Measurements from ENCODE around the gene PBLD.
A peak's percentile ranks its signal among the peaks of the same experiment; 100 is the strongest.

The PBLD gene

DNA sequence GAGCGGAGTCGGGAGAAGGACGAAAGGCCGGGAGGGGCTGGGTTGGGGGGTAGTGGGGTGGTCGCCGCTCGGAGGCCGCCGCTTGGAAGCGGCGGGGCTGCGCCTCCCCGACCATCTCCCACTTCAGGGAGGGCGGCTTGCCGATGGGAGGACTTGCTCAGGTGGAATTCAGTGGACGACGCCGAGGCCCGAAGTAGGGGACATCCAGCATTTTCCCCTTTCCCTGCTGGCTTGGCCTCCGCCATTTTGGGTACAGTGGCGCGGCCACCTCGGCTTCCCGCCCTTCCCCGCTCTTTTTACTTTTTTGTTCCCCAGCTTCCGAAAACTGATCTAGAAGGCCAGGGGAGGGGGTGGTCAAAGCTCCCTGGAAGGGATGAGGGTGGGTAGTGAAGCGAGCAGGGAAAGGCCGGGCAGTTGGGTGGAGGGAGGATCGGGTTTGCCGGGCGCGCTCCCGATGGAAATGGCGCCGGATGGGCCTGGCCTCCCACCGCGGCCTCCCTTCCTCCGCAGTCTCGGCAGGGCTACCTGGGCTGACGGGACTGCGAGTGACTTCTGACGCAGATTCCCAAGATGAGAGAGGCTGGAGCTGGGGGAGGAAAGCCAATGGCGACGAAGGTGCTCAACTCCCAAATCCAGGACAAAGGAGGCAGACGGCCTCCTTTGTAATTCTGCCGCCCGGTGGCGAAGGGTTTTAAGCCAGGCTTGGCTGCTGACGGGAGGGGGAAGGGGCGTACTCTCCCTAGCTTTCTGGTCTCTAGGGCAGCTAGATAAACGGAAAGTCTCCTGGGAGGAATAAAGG lies at the start of gene PBLD:
PBLD (minus strand) TSS at position 670 of the 799 bp plus-strand sequence. CDS start 26,084 bp downstream, outside the sequence.
- peak; percentile 89 for DNase-seq

DNA sequence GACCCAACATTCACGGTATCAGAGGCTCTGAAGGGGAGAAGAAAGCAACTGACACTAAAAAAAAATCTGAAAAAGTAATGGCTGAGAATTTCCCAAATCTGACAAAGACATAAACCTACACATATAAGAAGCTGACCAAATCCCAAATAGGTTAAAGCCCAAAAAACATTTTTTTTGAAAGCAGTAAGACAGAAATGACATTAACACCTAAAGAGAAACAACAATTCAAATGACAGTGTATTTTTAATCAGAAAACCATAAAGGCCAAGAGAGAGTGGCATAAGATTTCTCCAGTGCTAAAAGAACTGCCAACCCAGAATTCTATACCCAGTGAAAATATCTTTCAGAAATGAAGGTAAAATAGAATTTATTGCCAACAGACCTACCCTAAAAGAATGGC lies 38.9 kb upstream of the PBLD start:
- DNase-seq = no peak

GRCh38 chr10:68367121-68367520 lies 34.4 kb upstream of the PBLD start:
- DNase-seq = no peak

- DNase-seq = no peak
These were observed 33.9 kb upstream of the PBLD start for GRCh38 chr10:68366600-68366999.

- DNase-seq = no peak
These were observed 32.9 kb upstream of the PBLD start for GRCh38 chr10:68365611-68366010.

GRCh38 chr10:68364101-68364886 lies 31.6 kb upstream of the PBLD start:
- no peak for DNase-seq

- DNase-seq = no peak
These were observed 29.9 kb upstream of the PBLD start for GRCh38 chr10:68362590-68362989.

GRCh38 chr10:68359189-68359588 lies 26.5 kb upstream of the PBLD start:
- no peak for DNase-seq

- no peak for DNase-seq
These were observed 20.8 kb upstream of the PBLD start for GRCh38 chr10:68353537-68353936.

- DNase-seq = peak; percentile 16
These were observed 15.6 kb upstream of the PBLD start for GRCh38 chr10:68348265-68348741.

DNA sequence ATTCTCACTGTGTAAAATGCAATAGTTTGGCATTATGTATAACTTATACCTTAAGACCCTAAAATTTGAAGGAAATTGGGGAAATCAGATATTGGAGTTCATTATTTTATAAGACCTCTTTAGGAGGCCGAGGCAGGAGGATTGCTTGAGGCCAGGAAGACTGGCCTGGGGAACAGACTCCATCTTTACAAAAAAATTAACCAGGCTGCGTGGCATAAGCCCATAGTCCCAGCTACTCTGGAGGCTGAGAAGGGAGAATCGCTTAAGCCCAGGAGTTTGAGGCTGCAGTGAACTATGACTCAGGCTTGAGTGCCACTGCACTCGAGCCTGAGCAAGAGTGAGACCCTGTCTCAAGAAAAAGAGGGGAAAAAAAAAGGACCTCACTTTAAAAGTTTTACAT lies 14.0 kb upstream of the PBLD start:
- DNase-seq = no peak

- DNase-seq = no peak
These were observed 12.9 kb upstream of the PBLD start for GRCh38 chr10:68345621-68346020.

GRCh38 chr10:68342909-68343516 lies 10.3 kb upstream of the PBLD start:
- no peak for DNase-seq

- no peak for DNase-seq
These were observed 7.8 kb upstream of the PBLD start for GRCh38 chr10:68340358-68341080.

DNA sequence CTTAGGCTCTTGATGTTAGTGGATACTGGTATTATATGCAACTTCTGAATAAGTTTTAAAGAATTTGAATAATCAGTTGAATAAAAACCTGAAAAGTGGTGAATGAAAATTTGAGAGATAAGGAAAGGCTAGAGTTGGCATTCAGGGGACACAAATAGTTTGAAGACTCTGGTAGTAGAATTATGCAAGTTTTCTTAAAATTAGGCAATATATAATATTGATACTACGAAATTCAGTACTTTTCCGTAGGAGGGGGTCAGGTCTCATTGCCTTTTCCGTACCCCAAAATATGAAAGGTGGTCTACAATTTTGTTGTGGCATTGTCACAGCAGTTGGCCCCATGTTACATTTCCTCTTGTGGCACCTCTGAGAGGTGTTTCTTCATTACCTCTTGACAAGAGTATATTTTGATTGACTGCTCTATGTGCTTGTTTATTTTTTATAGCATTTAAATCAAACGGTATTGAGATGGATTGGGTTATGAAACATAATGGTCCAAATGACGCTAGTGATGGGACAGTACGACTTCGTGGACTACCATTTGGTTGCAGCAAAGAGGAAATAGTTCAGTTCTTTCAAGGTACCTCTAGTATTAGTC lies 4.1 kb upstream of the PBLD start:
- DNase-seq = no peak

DNA sequence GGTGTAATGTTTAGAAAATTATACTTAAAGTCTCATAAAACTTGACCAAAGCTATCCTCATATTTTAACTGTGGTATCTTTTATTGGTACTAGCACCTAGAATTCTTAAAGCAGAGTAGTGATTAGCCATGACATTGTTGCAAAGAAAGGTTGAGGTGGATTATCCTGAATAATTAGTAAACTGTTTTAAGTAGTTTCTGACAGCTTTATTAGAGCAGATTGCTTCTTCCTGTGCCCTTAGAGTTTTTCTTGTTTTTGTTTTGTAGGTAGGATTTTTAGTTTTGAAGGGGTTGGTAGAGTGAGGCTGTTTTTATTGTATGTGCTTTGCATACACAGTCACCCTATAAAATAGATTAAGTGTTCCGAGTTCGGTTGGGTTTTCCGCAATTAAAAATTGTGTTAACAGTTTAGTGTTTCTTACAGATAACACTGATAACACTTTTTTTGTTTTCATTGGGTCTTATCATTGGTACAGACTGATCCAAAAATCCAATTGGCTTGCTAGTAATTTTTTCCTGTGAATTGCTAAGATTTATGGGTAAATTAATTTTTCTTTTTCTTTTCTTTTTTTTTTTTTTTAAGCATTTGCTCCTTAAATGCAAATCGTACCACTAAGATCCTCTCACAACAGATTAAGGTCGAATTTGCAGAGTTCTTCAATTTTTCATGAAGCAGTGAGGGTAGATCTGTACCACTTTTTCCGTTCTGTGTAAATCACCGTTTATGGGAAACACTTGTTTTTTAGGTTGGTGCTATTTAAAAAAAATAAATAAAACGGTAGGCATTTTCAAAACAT lies 2.1 kb upstream of the PBLD start:
- no peak for DNase-seq

GRCh38 chr10:68333440-68334431 lies 1.0 kb upstream of the PBLD start:
- no peak for DNase-seq

GRCh38 chr10:68333058-68333395 lies 299 bp upstream of the PBLD start:
- DNase-seq = no peak

GRCh38 chr10:68331455-68332258 lies 1.1 kb downstream of the PBLD start, which contains the start of gene HNRNPH3:
HNRNPH3 (plus strand) TSS chr10:68332064; CDS start chr10:68337222, 5,158 bp downstream.
- DNase-seq = peak; percentile 98

Measured in NCI-H146 (cell line).